Activated gamma-delta T cell treated with Interleukin-2 at 50 U/mL for 16 hours (primary cell): Measurements from ENCODE around the gene HAPLN2.

Source experiments
- DNase-seq: peaks from one replicate; pipeline ENCODE4 v3.0.0-alpha.2; 2020

Gene HAPLN2

GRCh38 chr1:156664767-156665411 is 45.7 kb downstream of the HAPLN2 start:
- no peak for DNase-seq

- no peak for DNase-seq
These were observed 46.3 kb downstream of the HAPLN2 start for GRCh38 chr1:156665539-156665938.

- no peak for DNase-seq
These were observed 47.8 kb downstream of the HAPLN2 start for GRCh38 chr1:156666862-156667609.

GRCh38 chr1:156667610-156667967 is 48.4 kb downstream of the HAPLN2 start:
- no peak for DNase-seq

GRCh38 chr1:156667968-156668709 is 48.9 kb downstream of the HAPLN2 start:
- no peak for DNase-seq

- no peak for DNase-seq
These were observed 49.8 kb downstream of the HAPLN2 start for GRCh38 chr1:156668801-156669637.

GRCh38 chr1:156669794-156670193 is 50.6 kb downstream of the HAPLN2 start:
- no peak for DNase-seq

GRCh38 chr1:156670359-156670758 is 51.1 kb downstream of the HAPLN2 start:
- DNase-seq: no peak

GRCh38 chr1:156670791-156671190 is 51.6 kb downstream of the HAPLN2 start:
- DNase-seq: no peak

GRCh38 chr1:156671804-156672203 is 52.6 kb downstream of the HAPLN2 start:
- DNase-seq: no peak

- no peak for DNase-seq
These were observed 54.3 kb downstream of the HAPLN2 start for GRCh38 chr1:156673387-156674121.
